HG02642 (cell line): ENCODE results near the gene LSAMP.
"Not testable (repeated sequence)": the region's sequence is repeated elsewhere in the genome, so short reads cannot be mapped to it uniquely, and the experiment has no call there.

Source experiments
- ATAC-seq: cut with Tn5 transposase; IDR thresholded peaks from one replicate; pipeline ENCODE4 v1.9.1; 2021; ENCODE audit warnings: mild to moderate bottlenecking; ENCODE audit not compliant: unreplicated experiment, poor library complexity

LSAMP gene

DNA sequence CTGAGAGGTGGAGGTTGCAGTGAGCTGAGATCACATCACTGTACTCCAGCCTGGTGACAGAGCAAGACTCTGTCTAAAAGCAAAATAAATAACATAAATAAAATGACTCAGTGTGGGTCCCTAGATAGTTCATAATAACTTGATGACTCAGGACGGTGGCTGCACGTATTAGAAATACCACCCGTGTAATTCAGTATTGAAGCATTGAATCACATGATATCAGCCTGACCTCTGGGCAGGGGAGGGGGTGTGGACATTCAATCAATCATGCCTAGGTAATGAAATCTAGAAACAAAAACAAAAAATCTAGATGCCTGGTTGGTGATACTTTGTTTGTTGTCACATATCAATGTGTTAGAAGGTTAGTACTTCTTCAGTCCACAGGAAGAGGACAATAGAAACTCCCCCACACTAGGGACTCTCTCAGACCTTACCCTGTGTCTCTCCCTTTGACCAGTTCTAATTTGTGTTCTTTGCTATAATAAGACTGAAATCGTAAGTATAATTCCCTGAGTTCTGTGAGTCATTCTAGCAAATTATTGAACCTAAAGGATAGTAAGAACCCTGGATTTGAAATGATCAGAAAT lies 644.7 kb downstream of the LSAMP start:
- ATAC-seq: no peak

DNA sequence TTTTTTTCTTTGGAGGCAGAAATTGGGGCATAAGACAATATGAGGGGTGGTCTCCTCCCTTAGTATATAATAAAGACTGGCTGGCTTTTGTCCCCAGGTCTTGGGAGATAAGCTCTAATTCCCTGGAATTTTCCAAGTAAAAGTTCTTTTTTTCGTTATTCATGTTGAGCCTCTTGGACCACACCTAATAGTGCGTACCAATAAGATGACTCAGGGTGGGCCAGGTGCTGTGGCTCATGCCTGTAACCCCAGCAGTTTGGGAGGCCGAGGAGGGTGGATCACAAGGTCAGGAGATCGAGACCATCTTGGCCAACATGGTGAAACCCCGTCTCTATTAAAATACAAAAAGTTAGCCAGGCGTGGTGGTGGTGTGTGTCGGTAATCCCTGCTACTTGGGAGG lies 645.2 kb downstream of the LSAMP start:
- not testable (repeated sequence) for ATAC-seq

DNA sequence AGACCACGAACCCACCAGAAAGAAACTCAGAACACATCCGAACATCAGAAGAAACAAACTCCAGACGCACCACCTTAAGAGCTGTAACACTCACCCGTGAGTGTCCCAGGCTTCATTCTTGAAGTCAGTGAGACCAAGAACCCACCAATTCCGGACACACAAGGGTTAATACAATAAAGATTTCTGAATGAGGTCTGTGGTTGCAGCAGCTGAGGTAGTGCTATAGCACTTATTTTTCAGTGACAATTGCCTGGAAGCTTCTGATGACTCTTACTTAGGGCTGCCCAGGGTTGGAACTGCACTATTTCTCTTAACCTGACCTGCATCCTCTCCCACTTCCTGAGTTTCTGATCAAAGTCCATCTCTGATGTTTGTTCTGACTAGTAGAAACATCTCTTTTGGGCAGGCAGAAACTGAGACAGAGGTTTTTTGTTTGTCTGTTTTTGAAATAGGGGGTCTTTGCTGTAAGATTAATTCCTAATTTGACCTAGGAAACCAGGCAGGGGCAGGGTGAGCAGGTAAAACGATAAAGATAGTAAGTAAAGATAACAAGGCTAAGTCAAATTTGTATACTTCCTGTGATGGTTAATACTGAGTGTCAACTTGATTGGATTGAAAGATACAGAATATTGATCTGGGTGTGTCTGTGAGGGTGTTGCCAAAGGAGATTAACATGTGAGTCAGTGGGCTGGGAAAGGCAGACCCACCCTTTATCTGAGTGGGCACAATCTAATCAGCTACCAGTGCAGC lies 652.9 kb downstream of the LSAMP start:
- ATAC-seq: no peak

DNA sequence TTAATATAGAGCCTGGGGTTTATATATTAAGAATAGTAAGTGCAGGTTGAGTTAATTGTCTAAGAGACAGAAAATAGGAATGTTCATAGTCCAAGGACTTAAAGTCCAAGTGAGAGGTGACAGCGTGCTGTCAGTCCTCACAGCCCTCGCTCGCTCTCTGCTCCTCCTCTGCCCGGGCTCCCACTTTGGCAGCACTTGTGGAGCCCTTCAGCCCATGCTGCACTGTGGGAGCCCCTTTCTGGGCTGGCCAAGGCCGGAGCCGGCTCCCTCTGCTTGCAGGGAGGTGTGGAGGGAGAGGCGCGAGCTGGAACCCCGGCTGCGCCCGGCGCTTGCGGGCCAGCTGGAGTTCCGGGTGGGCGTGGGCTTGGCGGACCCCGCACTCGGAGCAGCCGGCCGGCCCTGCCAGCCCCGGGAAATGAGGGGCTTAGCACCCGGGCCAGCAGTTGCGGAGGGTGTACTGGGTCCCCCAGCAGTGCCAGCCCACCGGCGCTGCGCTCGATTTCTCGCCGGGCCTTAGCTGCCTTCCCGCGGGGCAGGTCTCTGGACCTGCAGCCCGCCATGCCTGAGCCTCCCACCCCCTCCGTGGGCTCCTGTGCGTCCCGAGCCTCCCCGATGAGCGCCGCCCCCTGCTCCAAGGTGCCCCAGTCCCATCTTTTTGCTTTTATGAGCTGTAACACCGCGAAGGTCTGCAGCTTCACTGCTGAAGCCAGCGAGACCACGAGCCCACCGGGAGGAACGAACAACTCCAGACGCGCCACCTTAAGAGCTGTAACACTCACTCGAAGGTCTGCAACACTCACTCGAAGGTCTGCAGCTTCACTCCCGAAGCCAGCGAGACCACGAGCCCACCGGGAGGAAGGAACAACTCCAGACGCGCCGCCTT lies 653.8 kb downstream of the LSAMP start:
- ATAC-seq: not testable (repeated sequence)

GRCh38 chr3:115790759-115791158 lies 654.5 kb downstream of the LSAMP start:
- peak; percentile 52 for ATAC-seq

- ATAC-seq: no peak
Observed at GRCh38 chr3:115789481-115789880, 655.8 kb downstream of the LSAMP start.

GRCh38 chr3:115788921-115789470 lies 656.3 kb downstream of the LSAMP start:
- ATAC-seq: no peak

- no peak for ATAC-seq
Observed at GRCh38 chr3:115787818-115788217, 657.5 kb downstream of the LSAMP start.

GRCh38 chr3:115785782-115786181 lies 659.5 kb downstream of the LSAMP start:
- ATAC-seq: no peak

- ATAC-seq: no peak
Observed at GRCh38 chr3:115784739-115785536, 660.3 kb downstream of the LSAMP start.

DNA sequence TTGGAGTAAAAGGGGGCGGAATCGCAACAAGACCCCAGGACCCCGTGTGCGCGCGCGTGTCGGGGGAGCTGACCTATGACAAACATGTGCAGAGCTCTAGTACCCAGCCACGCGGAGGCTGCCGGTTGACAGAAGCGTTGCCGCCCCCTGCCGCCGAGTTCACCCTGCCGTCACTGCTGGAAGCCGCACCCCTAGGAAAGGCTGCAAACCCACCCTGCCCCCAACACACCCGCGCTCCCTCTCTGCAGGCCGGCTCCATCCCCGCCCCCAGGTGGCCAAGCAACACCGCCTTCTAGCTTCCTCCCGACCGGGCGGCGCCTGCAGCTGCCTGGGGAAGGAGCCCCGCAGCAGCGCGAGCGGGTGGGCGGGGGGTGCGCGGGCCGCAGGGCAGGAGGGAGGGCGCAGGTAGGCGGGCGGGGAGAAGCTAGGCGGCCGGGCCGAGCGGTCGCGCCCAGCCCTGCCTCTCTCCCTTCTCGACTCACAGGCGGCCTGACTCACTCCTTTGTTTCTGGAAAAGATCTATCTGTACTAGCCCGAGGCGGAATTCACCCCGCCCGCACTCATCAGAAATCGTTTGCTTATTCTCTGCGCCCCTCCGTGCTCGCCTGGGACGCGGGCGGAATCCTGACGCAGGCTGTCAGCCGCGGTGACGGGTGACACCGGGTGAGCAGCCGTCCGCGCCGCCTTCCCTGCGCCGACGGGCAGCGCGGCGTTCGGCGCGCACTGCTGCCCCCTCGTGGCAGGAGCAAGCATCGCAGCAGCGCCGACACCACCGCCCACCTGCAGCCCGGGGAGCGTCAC lies 661.1 kb downstream of the LSAMP start:
- peak; percentile 91 for ATAC-seq

GRCh38 chr3:115783426-115783825 lies 661.9 kb downstream of the LSAMP start:
- not testable (repeated sequence) for ATAC-seq

DNA sequence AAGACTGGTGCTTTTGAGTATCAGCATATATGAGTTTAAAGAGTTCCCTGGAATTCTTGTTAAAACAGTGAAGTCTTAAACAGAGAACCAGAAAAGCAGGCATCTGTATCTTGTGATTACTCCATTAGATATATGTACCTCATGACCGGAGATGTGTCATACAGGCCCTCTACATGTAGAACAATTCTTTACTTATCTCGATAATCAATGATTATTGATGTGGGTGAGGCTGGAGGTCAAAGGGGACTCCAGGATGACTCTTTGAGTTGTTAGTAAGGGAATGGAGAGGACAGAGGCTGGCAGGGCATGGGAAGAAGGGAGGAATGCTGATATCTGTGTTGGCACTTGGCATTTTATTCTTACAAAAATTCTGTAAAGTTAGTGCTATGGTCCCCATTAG lies 666.3 kb downstream of the LSAMP start:
- ATAC-seq: no peak

GRCh38 chr3:115772951-115773350 lies 672.3 kb downstream of the LSAMP start:
- ATAC-seq: no peak

GRCh38 chr3:115768661-115769060 lies 676.6 kb downstream of the LSAMP start:
- ATAC-seq: no peak

- ATAC-seq: no peak
Observed at GRCh38 chr3:115766587-115767482, 678.5 kb downstream of the LSAMP start.

DNA sequence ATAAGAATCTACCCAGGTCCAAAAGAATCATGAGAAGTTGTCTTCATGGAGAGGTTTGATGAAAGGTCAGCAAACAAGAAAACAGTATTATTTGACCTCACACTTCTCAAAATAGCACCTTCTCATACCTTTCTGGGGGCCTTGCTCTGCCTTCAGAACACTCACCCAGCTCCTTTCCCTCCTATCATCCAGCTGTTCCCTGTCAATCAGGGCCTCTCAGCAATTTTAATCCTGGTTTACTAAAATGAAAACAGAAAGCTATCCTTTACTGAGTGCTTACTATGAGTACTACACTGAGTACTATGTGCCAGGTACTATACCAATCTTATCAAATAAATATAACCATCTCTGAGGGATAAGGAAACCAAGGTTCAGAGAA lies 683.4 kb downstream of the LSAMP start:
- ATAC-seq: no peak

- no peak for ATAC-seq
Observed at GRCh38 chr3:115760716-115761115, 684.6 kb downstream of the LSAMP start.
